Measurements from ENCODE around the gene KCNJ8.
"Not testable (repeated sequence)": the region's sequence is repeated elsewhere in the genome, so short reads cannot be mapped to it uniquely, and the experiment has no call there.

The KCNJ8 gene

GRCh38 chr12:21786041-21786531, 11.6 kb upstream of the KCNJ8 start:
- DNase-seq (ENCODE audit: low spot score) = no peak

- not testable (repeated sequence) for DNase-seq (ENCODE audit: low spot score)
Observed at GRCh38 chr12:21782723-21783122, 8.2 kb upstream of the KCNJ8 start.

GRCh38 chr12:21780786-21781185, 6.3 kb upstream of the KCNJ8 start:
- DNase-seq (ENCODE audit: low spot score) = no peak

GRCh38 chr12:21776175-21776574, 1.7 kb upstream of the KCNJ8 start:
- no peak for DNase-seq (ENCODE audit: low spot score)

- DNase-seq (ENCODE audit: low spot score) = no peak
Observed at GRCh38 chr12:21775133-21775820, 771 bp upstream of the KCNJ8 start.

- DNase-seq (ENCODE audit: low spot score) = no peak
Observed at GRCh38 chr12:21773806-21774205, 700 bp downstream of the KCNJ8 start.

GRCh38 chr12:21773263-21773741, 1.2 kb downstream of the KCNJ8 start:
- DNase-seq (ENCODE audit: low spot score) = no peak

- no peak for DNase-seq (ENCODE audit: low spot score)
Observed at GRCh38 chr12:21771311-21771710, 3.2 kb downstream of the KCNJ8 start.

- DNase-seq (ENCODE audit: low spot score) = no peak
Observed at GRCh38 chr12:21769307-21769706, 5.2 kb downstream of the KCNJ8 start.

- DNase-seq (ENCODE audit: low spot score) = no peak
Observed at GRCh38 chr12:21766403-21766802, 8.1 kb downstream of the KCNJ8 start.

GRCh38 chr12:21764950-21765349, 9.6 kb downstream of the KCNJ8 start:
- DNase-seq (ENCODE audit: low spot score) = no peak

GRCh38 chr12:21764065-21764464, 10.4 kb downstream of the KCNJ8 start:
- DNase-seq (ENCODE audit: low spot score) = no peak

GRCh38 chr12:21763531-21763930, 11.0 kb downstream of the KCNJ8 start:
- no peak for DNase-seq (ENCODE audit: low spot score)

- DNase-seq (ENCODE audit: low spot score) = no peak
Observed at GRCh38 chr12:21759737-21760136, 14.8 kb downstream of the KCNJ8 start.

- DNase-seq (ENCODE audit: low spot score) = no peak
Observed at GRCh38 chr12:21757735-21758134, 16.8 kb downstream of the KCNJ8 start.

- no peak for DNase-seq (ENCODE audit: low spot score)
Observed at GRCh38 chr12:21756699-21757098, 17.8 kb downstream of the KCNJ8 start.

- no peak for DNase-seq (ENCODE audit: low spot score)
Observed at GRCh38 chr12:21751517-21751916, 23.0 kb downstream of the KCNJ8 start.

GRCh38 chr12:21745258-21745657, 29.2 kb downstream of the KCNJ8 start:
- no peak for DNase-seq (ENCODE audit: low spot score)

- DNase-seq (ENCODE audit: low spot score) = no peak
Observed at GRCh38 chr12:21731144-21731543, 43.4 kb downstream of the KCNJ8 start.

- DNase-seq (ENCODE audit: low spot score) = no peak
Observed at GRCh38 chr12:21725731-21726130, 48.8 kb downstream of the KCNJ8 start.

GRCh38 chr12:21718944-21719650, 55.4 kb downstream of the KCNJ8 start:
- no peak for DNase-seq (ENCODE audit: low spot score)

GRCh38 chr12:21718403-21718802, 56.1 kb downstream of the KCNJ8 start:
- no peak for DNase-seq (ENCODE audit: low spot score)

GRCh38 chr12:21717767-21718166, 56.7 kb downstream of the KCNJ8 start:
- no peak for DNase-seq (ENCODE audit: low spot score)

Measured in germinal center (tissue), 1 donor.